WTC11 (cell line): Measurements from ENCODE around the gene AKAP7. TPM values are rescaled to one million over a fixed set of nuclear protein-coding genes. Genes with fewer than 3 reads are reported as not detected.

ENCODE experiments used
- ATAC-seq: fragments of 200-7000 bp; cut with Tn5 transposase; 2 replicates; pipeline ENCODE4 v1.10.0; 2021; ENCODE audit warnings: mild to moderate bottlenecking, moderate library complexity
- CTCF ChIA-PET: fragments of 300-600 bp; sonication (Branson Sonifier 250); formaldehyde crosslinking; loops from one replicate; lab custom pipeline; 2021; ENCODE audit warnings: antibody characterized with exemption; lab: Charles Lee
- POLR2A ChIA-PET: fragments of 350-600 bp; sonication (Branson Sonifier 250); formaldehyde crosslinking; loops from one replicate; lab custom pipeline; 2021; ENCODE audit warnings: antibody characterized with exemption; lab: Charles Lee
- DNase-seq: peaks from one replicate; pipeline ENCODE4 v3.0.0; 2021; ENCODE audit warnings: low spot score
- H3K27ac Mint-ChIP-seq: 2 replicates; pipeline ENCODE4 v1.8.0; 2021; ENCODE audit warnings: mixed read lengths
- H3K27me3 Mint-ChIP-seq: 2 replicates; pipeline ENCODE4 v1.8.0; 2021; ENCODE audit warnings: low read depth, mild to moderate bottlenecking, moderate library complexity, mixed read lengths
- H3K36me3 Mint-ChIP-seq: 2 replicates; pipeline ENCODE4 v1.8.0; 2021; ENCODE audit warnings: mixed read lengths
- H3K4me1 Mint-ChIP-seq: 2 replicates; pipeline ENCODE4 v1.8.0; 2022; ENCODE audit warnings: mixed read lengths
- H3K4me3 Mint-ChIP-seq: 2 replicates; pipeline ENCODE4 v1.8.0; 2021; ENCODE audit warnings: mild to moderate bottlenecking, moderate library complexity, mixed read lengths
- H3K9me3 Mint-ChIP-seq: 2 replicates; pipeline ENCODE4 v1.8.0; 2021; ENCODE audit warnings: mixed read lengths
- ATF1 ChIP-seq: sonication (generic); formaldehyde crosslinking; IDR thresholded peaks from 2 replicates; pipeline ENCODE4 v1.8.1; 2023; ENCODE audit warnings: mild to moderate bottlenecking, moderate library complexity, missing genetic modification reagents
- CREB1 ChIP-seq: sonication (generic); formaldehyde crosslinking; IDR thresholded peaks from 2 replicates; pipeline ENCODE4 v1.8.0; 2023; ENCODE audit warnings: mild to moderate bottlenecking, missing genetic modification reagents
- CREM ChIP-seq: sonication (generic); formaldehyde crosslinking; IDR thresholded peaks from 2 replicates; pipeline ENCODE4 v1.8.1; 2022; ENCODE audit warnings: mild to moderate bottlenecking, missing genetic modification reagents, moderate library complexity
- ETV6 ChIP-seq: sonication (generic); formaldehyde crosslinking; IDR thresholded peaks from 2 replicates; pipeline ENCODE4 v1.8.1; 2022; ENCODE audit warnings: mild to moderate bottlenecking, missing genetic modification reagents
- HMGA2 ChIP-seq: fragments of 250-450 bp; sonication (Bioruptor Pico); IDR thresholded peaks from 2 replicates; pipeline ENCODE4 v1.4.0; 2021; ENCODE audit warnings: mild to moderate bottlenecking, moderate library complexity
- MYBL2 ChIP-seq: sonication (generic); formaldehyde crosslinking; IDR thresholded peaks from 2 replicates; pipeline ENCODE4 v1.8.1; 2023; ENCODE audit warnings: mild to moderate bottlenecking, moderate library complexity, missing genetic modification reagents
- SMAD3 ChIP-seq: sonication (generic); formaldehyde crosslinking; IDR thresholded peaks from 2 replicates; pipeline ENCODE4 v1.8.0; 2022; ENCODE audit warnings: missing genetic modification reagents, mild to moderate bottlenecking, borderline replicate concordance
- ZNF121 ChIP-seq: sonication (generic); formaldehyde crosslinking; IDR thresholded peaks from 2 replicates; pipeline ENCODE4 v1.8.0; 2023; ENCODE audit warnings: missing genetic modification reagents
- ZNF138 ChIP-seq: sonication (generic); formaldehyde crosslinking; conservative IDR thresholded peaks from 2 replicates; pipeline ENCODE4 v1.8.1; 2022; ENCODE audit warnings: mild to moderate bottlenecking, moderate library complexity, missing genetic modification reagents
- ZNF219 ChIP-seq: sonication (generic); formaldehyde crosslinking; IDR thresholded peaks from 2 replicates; pipeline ENCODE4 v1.8.0; 2023; ENCODE audit warnings: missing genetic modification reagents, mild to moderate bottlenecking, borderline replicate concordance
- ZNF263 ChIP-seq: sonication (generic); formaldehyde crosslinking; IDR thresholded peaks from 2 replicates; pipeline ENCODE4 v1.8.1; 2022; ENCODE audit warnings: low read depth, mild to moderate bottlenecking, moderate library complexity, missing genetic modification reagents
- total RNA-seq: library from RNA; stranded (reverse); gene quantifications from 3 replicates; pipeline ENCODE4 v1.2.3, GENCODE V29; 2021
- TF ChIP-seq, protein P1 (sequence below): sonication (generic); formaldehyde crosslinking; conservative IDR thresholded peaks from 2 replicates; pipeline ENCODE4 v1.8.1; 2022; ENCODE audit warnings: mild to moderate bottlenecking, missing genetic modification reagents
- TF ChIP-seq, protein P2 (sequence below): fragments of 250-450 bp; sonication (Bioruptor Pico); IDR thresholded peaks from 2 replicates; pipeline ENCODE4 v2.1.2; 2022; ENCODE audit warnings: mild to moderate bottlenecking, moderate library complexity
- TF ChIP-seq, protein P3 (sequence below): fragments of 250-450 bp; sonication (Bioruptor Pico); conservative IDR thresholded peaks from 2 replicates; pipeline ENCODE4 v1.9.0; 2021; ENCODE audit warnings: mild to moderate bottlenecking
- TF ChIP-seq, protein P4 (sequence below): sonication (generic); formaldehyde crosslinking; IDR thresholded peaks from 2 replicates; pipeline ENCODE4 v1.8.1; 2023; ENCODE audit warnings: mild to moderate bottlenecking, missing genetic modification reagents, moderate library complexity
- TF ChIP-seq, protein P5 (sequence below): sonication (generic); formaldehyde crosslinking; IDR thresholded peaks from 2 replicates; pipeline ENCODE4 v1.8.0; 2023; ENCODE audit warnings: missing genetic modification reagents
- TF ChIP-seq, protein P6 (sequence below): fragments of 250-450 bp; sonication (Bioruptor Pico); IDR thresholded peaks from 2 replicates; pipeline ENCODE4 v1.9.0; 2021; ENCODE audit warnings: mild to moderate bottlenecking
- TF ChIP-seq, protein P7 (sequence below): sonication (generic); formaldehyde crosslinking; IDR thresholded peaks from 2 replicates; pipeline ENCODE4 v1.8.1; 2023; ENCODE audit warnings: mild to moderate bottlenecking, missing genetic modification reagents
- TF ChIP-seq, protein P8 (sequence below): sonication (generic); formaldehyde crosslinking; IDR thresholded peaks from 2 replicates; pipeline ENCODE4 v1.8.0; 2022; ENCODE audit warnings: missing genetic modification reagents

AKAP7 gene
- total RNA-seq, 1 experiment from 2014 or later = 10.9 TPM

DNA sequence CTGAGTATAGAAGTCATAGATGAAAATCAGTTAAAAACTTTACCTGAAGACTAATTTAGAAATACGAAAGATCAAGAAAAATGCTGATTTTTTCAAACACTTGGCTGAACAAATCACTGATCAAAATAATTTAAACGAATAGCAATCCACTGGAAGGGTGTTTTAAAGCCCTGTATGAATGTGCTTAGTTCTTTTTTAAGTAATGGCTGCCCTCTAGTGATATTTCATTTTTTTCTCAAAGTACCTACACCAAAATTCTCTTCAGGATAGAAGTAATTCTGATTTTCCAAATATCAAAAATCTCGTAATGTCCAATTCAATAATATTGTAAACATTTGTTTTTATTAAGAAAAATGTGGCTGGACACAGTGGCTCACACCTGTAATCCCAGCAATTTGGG is 32.5 kb downstream of the AKAP7 start:
- Mint-ChIP-seq H3K4me1 (peaks cover 17% of the 10 kb centered on the region), H3K27ac (no peak overlapping the region), H3K27me3 (no peaks in the 10 kb centered on the region), H3K9me3 (no peaks in the 10 kb centered on the region), H3K36me3 (0 out of 2 replicates have a peak, but pooled peaks cover 3% of the 10 kb centered on the region), H3K4me3 (no peak overlapping the region)
- DNase-seq (no peak), ATAC-seq (no peak)
- TF ChIP-seq, protein P1, sequence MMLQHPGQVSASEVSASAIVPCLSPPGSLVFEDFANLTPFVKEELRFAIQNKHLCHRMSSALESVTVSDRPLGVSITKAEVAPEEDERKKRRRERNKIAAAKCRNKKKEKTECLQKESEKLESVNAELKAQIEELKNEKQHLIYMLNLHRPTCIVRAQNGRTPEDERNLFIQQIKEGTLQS (CRISPR knock-in tag) = no peak
- TF ChIP-seq, protein P2, sequence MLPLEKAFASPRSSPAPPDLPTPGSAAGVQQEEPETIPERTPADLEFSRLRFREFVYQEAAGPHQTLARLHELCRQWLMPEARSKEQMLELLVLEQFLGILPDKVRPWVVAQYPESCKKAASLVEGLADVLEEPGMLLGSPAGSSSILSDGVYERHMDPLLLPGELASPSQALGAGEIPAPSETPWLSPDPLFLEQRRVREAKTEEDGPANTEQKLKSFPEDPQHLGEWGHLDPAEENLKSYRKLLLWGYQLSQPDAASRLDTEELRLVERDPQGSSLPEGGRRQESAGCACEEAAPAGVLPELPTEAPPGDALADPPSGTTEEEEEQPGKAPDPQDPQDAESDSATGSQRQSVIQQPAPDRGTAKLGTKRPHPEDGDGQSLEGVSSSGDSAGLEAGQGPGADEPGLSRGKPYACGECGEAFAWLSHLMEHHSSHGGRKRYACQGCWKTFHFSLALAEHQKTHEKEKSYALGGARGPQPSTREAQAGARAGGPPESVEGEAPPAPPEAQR (CRISPR knock-in tag) = no peak
- TF ChIP-seq SMAD3 = no peak
- TF ChIP-seq, protein P3, sequence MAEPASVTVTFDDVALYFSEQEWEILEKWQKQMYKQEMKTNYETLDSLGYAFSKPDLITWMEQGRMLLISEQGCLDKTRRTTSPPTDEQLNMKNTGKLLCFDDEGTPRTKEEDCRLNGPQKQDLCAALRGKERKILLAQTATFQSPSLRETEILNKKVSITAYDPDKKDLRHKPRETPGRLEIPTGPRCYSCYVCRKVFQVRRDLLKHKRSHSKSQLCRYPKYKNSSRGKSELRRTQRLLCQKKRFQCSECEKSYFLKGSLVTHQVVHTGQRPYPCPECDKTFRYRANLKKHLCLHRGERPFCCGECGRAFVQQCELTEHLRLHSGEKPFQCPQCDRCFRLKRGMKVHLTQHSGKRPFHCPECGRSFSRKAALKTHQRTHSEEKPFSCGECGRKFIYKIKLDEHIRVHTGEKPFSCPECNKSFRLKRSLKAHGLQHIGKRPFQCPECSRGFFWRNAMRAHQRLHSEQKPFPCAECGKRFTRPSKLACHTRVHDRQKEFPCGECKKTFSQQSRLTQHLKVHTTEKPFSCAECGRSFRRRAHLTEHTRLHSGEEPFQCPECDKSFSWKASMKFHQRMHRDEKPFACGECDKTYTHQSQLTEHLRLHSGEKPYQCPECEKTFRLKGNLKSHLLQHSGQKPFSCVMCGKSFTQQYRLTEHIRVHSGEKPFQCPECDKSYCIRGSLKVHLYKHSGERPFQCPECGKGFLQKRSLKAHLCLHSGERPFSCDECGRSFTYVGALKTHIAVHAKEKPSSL (CRISPR knock-in tag) = no peak
- TF ChIP-seq CREM (CRISPR knock-in tag) = no peak
- TF ChIP-seq, protein P4, sequence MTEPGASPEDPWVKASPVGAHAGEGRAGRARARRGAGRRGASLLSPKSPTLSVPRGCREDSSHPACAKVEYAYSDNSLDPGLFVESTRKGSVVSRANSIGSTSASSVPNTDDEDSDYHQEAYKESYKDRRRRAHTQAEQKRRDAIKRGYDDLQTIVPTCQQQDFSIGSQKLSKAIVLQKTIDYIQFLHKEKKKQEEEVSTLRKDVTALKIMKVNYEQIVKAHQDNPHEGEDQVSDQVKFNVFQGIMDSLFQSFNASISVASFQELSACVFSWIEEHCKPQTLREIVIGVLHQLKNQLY (CRISPR knock-in tag) = no peak
- TF ChIP-seq MYBL2 = no peak
- TF ChIP-seq ZNF219 = no peak
- TF ChIP-seq, protein P5, sequence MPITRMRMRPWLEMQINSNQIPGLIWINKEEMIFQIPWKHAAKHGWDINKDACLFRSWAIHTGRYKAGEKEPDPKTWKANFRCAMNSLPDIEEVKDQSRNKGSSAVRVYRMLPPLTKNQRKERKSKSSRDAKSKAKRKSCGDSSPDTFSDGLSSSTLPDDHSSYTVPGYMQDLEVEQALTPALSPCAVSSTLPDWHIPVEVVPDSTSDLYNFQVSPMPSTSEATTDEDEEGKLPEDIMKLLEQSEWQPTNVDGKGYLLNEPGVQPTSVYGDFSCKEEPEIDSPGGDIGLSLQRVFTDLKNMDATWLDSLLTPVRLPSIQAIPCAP (CRISPR knock-in tag) = no peak
- ChIA-PET POLR2A (interaction anchor here (1.5 kb wide), 1 partner anchor 15 kb away, joined by 3 read pairs; no protein-coding TSS in a partner anchor), CTCF (interaction anchor here (0.6 kb wide), 1 partner anchor 282 kb away, joined by 3 read pairs; no protein-coding TSS in a partner anchor)

DNA sequence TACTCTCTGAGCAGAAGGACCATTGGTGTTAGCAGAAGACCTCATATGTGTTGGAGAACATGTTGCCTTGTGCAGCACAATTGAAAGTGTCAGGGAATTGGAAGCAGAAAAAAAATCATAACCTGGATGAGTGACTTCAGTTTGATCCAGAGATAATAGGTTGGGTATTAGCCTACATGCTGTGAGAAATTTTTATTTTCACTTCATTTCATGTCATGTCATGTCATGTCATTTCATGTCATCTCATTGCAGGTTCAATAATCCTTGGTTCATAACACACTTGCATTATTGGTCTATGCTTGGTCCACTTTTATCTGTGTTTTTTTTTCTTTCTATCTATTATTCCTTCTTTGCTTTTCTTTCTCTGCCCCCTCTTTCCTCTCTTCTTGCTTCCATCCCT is 34.3 kb downstream of the AKAP7 start:
- Mint-ChIP-seq H3K4me1 (peaks cover 3% of the 10 kb centered on the region; the same call in 1 of the 2 replicates), H3K27me3 (no peaks in the 10 kb centered on the region), H3K27ac (no peak overlapping the region), H3K9me3 (no peaks in the 10 kb centered on the region), H3K4me3 (no peak overlapping the region), H3K36me3 (0 out of 2 replicates have a peak, but pooled peaks cover 3% of the 10 kb centered on the region)
- POLR2A ChIA-PET = no interaction called here
- CTCF ChIA-PET = no interaction called here
- TF ChIP-seq HMGA2 (CRISPR knock-in tag) (no peak), ZNF263 (no peak), ZNF121 (CRISPR knock-in tag) (no peak), ETV6 (CRISPR knock-in tag) (no peak), ATF1 (CRISPR knock-in tag) (no peak), ZNF138 (CRISPR knock-in tag) (no peak), CREB1 (CRISPR knock-in tag) (no peak)
- TF ChIP-seq, protein P6, sequence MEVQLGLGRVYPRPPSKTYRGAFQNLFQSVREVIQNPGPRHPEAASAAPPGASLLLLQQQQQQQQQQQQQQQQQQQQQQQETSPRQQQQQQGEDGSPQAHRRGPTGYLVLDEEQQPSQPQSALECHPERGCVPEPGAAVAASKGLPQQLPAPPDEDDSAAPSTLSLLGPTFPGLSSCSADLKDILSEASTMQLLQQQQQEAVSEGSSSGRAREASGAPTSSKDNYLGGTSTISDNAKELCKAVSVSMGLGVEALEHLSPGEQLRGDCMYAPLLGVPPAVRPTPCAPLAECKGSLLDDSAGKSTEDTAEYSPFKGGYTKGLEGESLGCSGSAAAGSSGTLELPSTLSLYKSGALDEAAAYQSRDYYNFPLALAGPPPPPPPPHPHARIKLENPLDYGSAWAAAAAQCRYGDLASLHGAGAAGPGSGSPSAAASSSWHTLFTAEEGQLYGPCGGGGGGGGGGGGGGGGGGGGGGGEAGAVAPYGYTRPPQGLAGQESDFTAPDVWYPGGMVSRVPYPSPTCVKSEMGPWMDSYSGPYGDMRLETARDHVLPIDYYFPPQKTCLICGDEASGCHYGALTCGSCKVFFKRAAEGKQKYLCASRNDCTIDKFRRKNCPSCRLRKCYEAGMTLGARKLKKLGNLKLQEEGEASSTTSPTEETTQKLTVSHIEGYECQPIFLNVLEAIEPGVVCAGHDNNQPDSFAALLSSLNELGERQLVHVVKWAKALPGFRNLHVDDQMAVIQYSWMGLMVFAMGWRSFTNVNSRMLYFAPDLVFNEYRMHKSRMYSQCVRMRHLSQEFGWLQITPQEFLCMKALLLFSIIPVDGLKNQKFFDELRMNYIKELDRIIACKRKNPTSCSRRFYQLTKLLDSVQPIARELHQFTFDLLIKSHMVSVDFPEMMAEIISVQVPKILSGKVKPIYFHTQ (CRISPR knock-in tag) = no peak
- TF ChIP-seq, protein P7, sequence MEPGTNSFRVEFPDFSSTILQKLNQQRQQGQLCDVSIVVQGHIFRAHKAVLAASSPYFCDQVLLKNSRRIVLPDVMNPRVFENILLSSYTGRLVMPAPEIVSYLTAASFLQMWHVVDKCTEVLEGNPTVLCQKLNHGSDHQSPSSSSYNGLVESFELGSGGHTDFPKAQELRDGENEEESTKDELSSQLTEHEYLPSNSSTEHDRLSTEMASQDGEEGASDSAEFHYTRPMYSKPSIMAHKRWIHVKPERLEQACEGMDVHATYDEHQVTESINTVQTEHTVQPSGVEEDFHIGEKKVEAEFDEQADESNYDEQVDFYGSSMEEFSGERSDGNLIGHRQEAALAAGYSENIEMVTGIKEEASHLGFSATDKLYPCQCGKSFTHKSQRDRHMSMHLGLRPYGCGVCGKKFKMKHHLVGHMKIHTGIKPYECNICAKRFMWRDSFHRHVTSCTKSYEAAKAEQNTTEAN (CRISPR knock-in tag) = no peak
- TF ChIP-seq, protein P8, sequence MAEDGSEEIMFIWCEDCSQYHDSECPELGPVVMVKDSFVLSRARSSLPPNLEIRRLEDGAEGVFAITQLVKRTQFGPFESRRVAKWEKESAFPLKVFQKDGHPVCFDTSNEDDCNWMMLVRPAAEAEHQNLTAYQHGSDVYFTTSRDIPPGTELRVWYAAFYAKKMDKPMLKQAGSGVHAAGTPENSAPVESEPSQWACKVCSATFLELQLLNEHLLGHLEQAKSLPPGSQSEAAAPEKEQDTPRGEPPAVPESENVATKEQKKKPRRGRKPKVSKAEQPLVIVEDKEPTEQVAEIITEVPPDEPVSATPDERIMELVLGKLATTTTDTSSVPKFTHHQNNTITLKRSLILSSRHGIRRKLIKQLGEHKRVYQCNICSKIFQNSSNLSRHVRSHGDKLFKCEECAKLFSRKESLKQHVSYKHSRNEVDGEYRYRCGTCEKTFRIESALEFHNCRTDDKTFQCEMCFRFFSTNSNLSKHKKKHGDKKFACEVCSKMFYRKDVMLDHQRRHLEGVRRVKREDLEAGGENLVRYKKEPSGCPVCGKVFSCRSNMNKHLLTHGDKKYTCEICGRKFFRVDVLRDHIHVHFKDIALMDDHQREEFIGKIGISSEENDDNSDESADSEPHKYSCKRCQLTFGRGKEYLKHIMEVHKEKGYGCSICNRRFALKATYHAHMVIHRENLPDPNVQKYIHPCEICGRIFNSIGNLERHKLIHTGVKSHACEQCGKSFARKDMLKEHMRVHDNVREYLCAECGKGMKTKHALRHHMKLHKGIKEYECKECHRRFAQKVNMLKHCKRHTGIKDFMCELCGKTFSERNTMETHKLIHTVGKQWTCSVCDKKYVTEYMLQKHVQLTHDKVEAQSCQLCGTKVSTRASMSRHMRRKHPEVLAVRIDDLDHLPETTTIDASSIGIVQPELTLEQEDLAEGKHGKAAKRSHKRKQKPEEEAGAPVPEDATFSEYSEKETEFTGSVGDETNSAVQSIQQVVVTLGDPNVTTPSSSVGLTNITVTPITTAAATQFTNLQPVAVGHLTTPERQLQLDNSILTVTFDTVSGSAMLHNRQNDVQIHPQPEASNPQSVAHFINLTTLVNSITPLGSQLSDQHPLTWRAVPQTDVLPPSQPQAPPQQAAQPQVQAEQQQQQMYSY = no peak
- DNase-seq = no peak
- no peak for ATAC-seq
